HepG2 (cell line): Measurements from ENCODE around the gene KCNJ5.

Experiments
- ETV5 ChIP-seq: IDR thresholded peaks from 2 replicates; pipeline ENCODE4 v1.6.1; 2018; ENCODE audit warnings: missing biosample characterization, missing genetic modification reagents, inconsistent platforms, borderline replicate concordance
- EZH2 ChIP-seq: conservative IDR thresholded peaks from 2 replicates; pipeline ENCODE4 v1.6.1; 2012; ENCODE audit warnings: mild to moderate bottlenecking, low read depth, low read length, moderate library complexity
- MYC ChIP-seq: sonication (generic); formaldehyde crosslinking; IDR thresholded peaks from 2 replicates; pipeline ENCODE4 v1.9.0; 2021; ENCODE audit warnings: missing genetic modification reagents, borderline replicate concordance
- TEAD2 ChIP-seq: sonication (generic); formaldehyde crosslinking; IDR thresholded peaks from 2 replicates; pipeline ENCODE4 v1.9.0; 2021; ENCODE audit warnings: missing genetic modification reagents
- ZBTB1 ChIP-seq: sonication (generic); formaldehyde crosslinking; IDR thresholded peaks from 2 replicates; pipeline ENCODE4 v1.4.0; 2020; ENCODE audit warnings: missing genetic modification reagents, borderline replicate concordance

GRCh38 chr11:128890216-128890542 lies 977 bp upstream of the KCNJ5 start:
- TF ChIP-seq MYC (CRISPR knock-in tag) (no peak), ZBTB1 (CRISPR knock-in tag) (no peak), TEAD2 (CRISPR knock-in tag) (no peak), EZH2 (no peak), ETV5 (CRISPR knock-in tag) (no peak)
